GM12878 (cell line): ENCODE measurements around the gene DCDC2. TPM values are rescaled to one million over a fixed set of nuclear protein-coding genes. Genes with fewer than 3 reads are reported as not detected.

Experiments
- ATAC-seq: fragments of 200-7000 bp; cut with Tn5 transposase; 3 replicates; pipeline ENCODE4 v1.9.1; 2020; ENCODE audit warnings: mild to moderate bottlenecking, moderate library complexity
- BruUV-seq: library from RNA; stranded (reverse); fragments of 400-500 nt; replicated peaks from 2 replicates; lab custom pipeline; 2021; lab: Mats Ljungman, UMichigan
- CTCF ChIA-PET: fragments of 300-600 bp; sonication (Branson Sonifier 250); formaldehyde crosslinking; extraction: SDS; loops from one replicate; lab custom pipeline; 2021; ENCODE audit warnings: inconsistent platforms; lab: Yijun Ruan, JAX
- POLR2A ChIA-PET: fragments of 350-600 bp; formaldehyde crosslinking; extraction: SDS; loops from one replicate; lab custom pipeline; 2021; ENCODE audit warnings: inconsistent platforms; lab: Charles Lee
- RAD21 ChIA-PET: fragments of 300-600 bp; sonication (Branson Sonifier 250); formaldehyde crosslinking; loops from one replicate; lab custom pipeline; 2023; ENCODE audit warnings: antibody characterized with exemption; ENCODE audit not compliant: unreplicated experiment; lab: Charles Lee
- SMC1A ChIA-PET: fragments of 300-600 bp; sonication (Branson Sonifier 250); formaldehyde crosslinking; loops from one replicate; lab custom pipeline; 2023; ENCODE audit not compliant: unreplicated experiment, uncharacterized antibody; lab: Charles Lee
- DNase-seq: peaks from one replicate; pipeline ENCODE4 v3.0.0-alpha.2; 2011; ENCODE audit warnings: low read depth, low spot score
- FAIRE-seq: peaks from 3 replicates; lab custom pipeline; 2011; peaks lifted over from hg19 to GRCh38; lab: Jason Lieb, UNC
- H2AFZ ChIP-seq: 2 replicates; pipeline ENCODE4 v1.6.0; 2011; ENCODE audit warnings: low read depth, low read length, control low read depth; ENCODE audit not compliant: control insufficient read depth
- H3K27ac ChIP-seq: 2 replicates; pipeline ENCODE4 v1.5.1; 2011; ENCODE audit warnings: control low read depth; ENCODE audit not compliant: control insufficient read depth, insufficient read depth
- H3K27me3 ChIP-seq, 2 experiments: replicated peaks in 1 of 2; 2 replicates each; pipeline versions ENCODE4 v1.6.0 to v1.6.1; 2011; ENCODE audit warnings: low read length in 1 of 2; ENCODE audit not compliant: control insufficient read depth in 2 of 2, insufficient read depth in 2 of 2
- H3K36me3 ChIP-seq, 2 experiments: 2 replicates each; pipeline ENCODE4 v1.5.1; 2011; ENCODE audit warnings: low read length in 1 of 2; ENCODE audit not compliant: control insufficient read depth in 2 of 2, insufficient read depth in 2 of 2
- H3K4me1 ChIP-seq: 2 replicates; pipeline ENCODE4 v1.6.1; 2011; ENCODE audit warnings: mild to moderate bottlenecking, low read length, moderate library complexity, mixed read lengths; ENCODE audit not compliant: control insufficient read depth, insufficient read depth
- H3K4me2 ChIP-seq: 2 replicates; pipeline ENCODE4 v1.6.0; 2011; ENCODE audit warnings: control low read depth; ENCODE audit not compliant: control insufficient read depth, insufficient read depth
- H3K4me3 ChIP-seq: fragments of 200-600 bp; sonication (generic); 2 replicates; pipeline ENCODE4 v1.5.1; 2016
- H3K79me2 ChIP-seq: 2 replicates; pipeline ENCODE4 v1.6.0; 2011; ENCODE audit warnings: low read length; ENCODE audit not compliant: control insufficient read depth, insufficient read depth
- H3K9ac ChIP-seq: 2 replicates; pipeline ENCODE4 v1.8.0; 2011; ENCODE audit warnings: low read length, control low read depth, mixed read lengths; ENCODE audit not compliant: control insufficient read depth, insufficient read depth
- H3K9me3 ChIP-seq: replicated peaks from 3 replicates; pipeline ENCODE4 v1.5.1; 2011; ENCODE audit warnings: mild to moderate bottlenecking, low read length; ENCODE audit not compliant: control insufficient read depth, insufficient read depth
- H4K20me1 ChIP-seq: 2 replicates; pipeline ENCODE4 v1.6.0; 2011; ENCODE audit not compliant: control insufficient read depth, insufficient read depth
- BHLHE40 ChIP-seq, 2 experiments: fragments of 450-650 bp in 1 of 2; IDR thresholded peaks; 2 replicates each; pipeline ENCODE4 v1.6.1; 2011 to 2017; ENCODE audit warnings: low read depth in 2 of 2, borderline replicate concordance in 1 of 2, improper control_type of control experiment in 1 of 2, low read length in 1 of 2, mild to moderate bottlenecking in 1 of 2
- CREB1 ChIP-seq: IDR thresholded peaks from 2 replicates; pipeline ENCODE4 v1.6.1; 2012; ENCODE audit warnings: low read depth, mild to moderate bottlenecking, inconsistent platforms
- HDAC2 ChIP-seq: fragments of 200-600 bp; sonication (generic); IDR thresholded peaks from 2 replicates; pipeline ENCODE4 v1.6.1; 2017
- KLF5 ChIP-seq: fragments of 450-650 bp; IDR thresholded peaks from 2 replicates; pipeline ENCODE4 v1.6.1; 2014; ENCODE audit warnings: mild to moderate bottlenecking; ENCODE audit not compliant: partially characterized antibody
- NFIC ChIP-seq: IDR thresholded peaks from 2 replicates; pipeline ENCODE4 v1.6.1; 2012; ENCODE audit warnings: low read depth, mild to moderate bottlenecking, inconsistent platforms, low read length, moderate library complexity
- RFX5 ChIP-seq: IDR thresholded peaks from 2 replicates; pipeline ENCODE4 v1.6.1; 2011; ENCODE audit warnings: low read depth, low read length, improper control_type of control experiment
- SRF ChIP-seq, 2 experiments: IDR thresholded peaks; 2 replicates each; pipeline ENCODE4 v1.6.1; 2011; ENCODE audit warnings: low read depth in 2 of 2, low read length in 2 of 2, mild to moderate bottlenecking in 1 of 2, moderate library complexity in 1 of 2
- STAT1 ChIP-seq: fragments of 450-650 bp; conservative IDR thresholded peaks from 2 replicates; pipeline ENCODE4 v1.6.1; 2014; ENCODE audit warnings: antibody characterized with exemption, mild to moderate bottlenecking
- ZNF207 ChIP-seq: fragments of 450-650 bp; IDR thresholded peaks from 2 replicates; pipeline ENCODE4 v1.6.1; 2014; ENCODE audit warnings: antibody characterized with exemption, mild to moderate bottlenecking, borderline replicate concordance
- WGBS: methylation state at CpG from one replicate; pipeline ENCODE4 v1.1.6; 2016; ENCODE audit warnings: low lambda C conversion rate; ENCODE audit not compliant: insufficient replicate concordance, insufficient coverage; ENCODE audit errors: missing lambda C conversion rate; 5-methylcytosine and 5-hydroxymethylcytosine counted together
- in situ Hi-C: fragments of 300-500 bp; cut with MboI; formaldehyde crosslinking; loops from 9 replicates; pipeline ENCODE4 v1.14.3; 2018; ENCODE audit warnings: mixed read lengths
- intact Hi-C: fragments of 100-400 bp; cut with micrococcal nuclease; formaldehyde crosslinking; loops from one replicate; pipeline ENCODE4 v1.14.2; 2022; ENCODE audit not compliant: unreplicated experiment
- polyA plus RNA-seq, 11 experiments: library from polyadenylated mRNA; depleted of rRNA in 4 of 11; unstranded in 6 of 11; stranded (reverse) in 5 of 11; fragments of >200 nt; fragmentation: Nextera tagmentation in 4 of 11; fragmentation: Illumina TruSeq in 1 of 11; extraction: Ambion mirVana in 4 of 11; extraction: Trizol in 1 of 11; gene quantifications; 1 replicate in 1 of 11; 2 replicates in 10 of 11; pipeline versions ENCODE4 v1.2.1 to v1.2.3, GENCODE V29; 2011 to 2016; ENCODE audit warnings: inconsistent platforms in 2 of 11, missing spikeins in 2 of 11, low read depth in 1 of 11
- total RNA-seq, 4 experiments: library from RNA; depleted of rRNA in 3 of 4; stranded (reverse); fragments of >200 nt in 3 of 4; fragmentation: Illumina TruSeq in 1 of 4; extraction: Trizol in 1 of 4; gene quantifications; 2 replicates each; pipeline versions ENCODE4 v1.2.1 to v1.2.3, GENCODE V29; 2013 to 2021

Gene DCDC2
- total and polyA plus RNA-seq, 10 of the 15 experiments (the other 5 are each of a cell fraction or from before 2014, with no cell fraction given): under 0.01 to 0.03 TPM; not detected in 8

DNA sequence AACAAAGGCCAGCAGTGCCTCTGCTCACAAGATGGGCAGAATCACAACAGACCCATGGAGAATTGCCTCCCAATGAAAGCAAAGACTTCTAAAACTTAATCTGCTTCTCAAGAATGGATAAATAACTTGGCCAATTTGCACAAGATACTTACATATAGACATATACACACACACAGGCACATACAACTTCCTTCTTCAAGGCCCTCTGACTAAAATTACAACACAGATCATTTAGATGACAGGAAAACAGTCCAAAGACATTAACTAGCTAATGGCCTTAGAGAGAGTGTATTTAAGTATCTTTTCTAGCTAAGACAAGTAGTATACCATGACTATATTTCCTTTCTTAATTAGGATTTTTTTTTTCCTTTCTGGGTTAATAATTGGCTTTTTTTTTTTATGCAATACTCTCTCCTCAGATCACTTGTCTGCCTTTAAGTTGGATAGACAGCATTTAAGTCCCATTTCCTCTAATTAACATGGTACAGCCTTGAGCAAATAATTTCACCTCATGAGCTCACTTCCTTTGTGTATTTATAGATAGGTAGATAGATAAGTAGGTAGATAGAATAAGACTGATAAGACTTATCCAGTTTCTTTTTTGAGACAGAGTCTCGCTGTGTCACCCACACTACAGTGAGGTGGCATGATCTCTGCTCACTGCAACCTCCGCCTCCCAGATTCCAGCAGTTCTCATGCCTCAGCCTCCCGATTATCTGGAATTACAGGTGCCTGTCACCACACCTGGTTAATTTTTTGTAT lies 161.8 kb downstream of the DCDC2 start:
- H3K4me2 ChIP-seq: no peak overlapping the region
- H3K4me3 ChIP-seq: no peak overlapping the region
- no peak overlapping the region for H3K27ac ChIP-seq
- ATAC-seq: no peak
- RAD21 ChIA-PET: no interaction called here
- in situ Hi-C loops: no loop called here
- BruUV-seq: no TSS peak
- TF ChIP-seq STAT1 (no peak), HDAC2 (no peak), NFIC (no peak), SRF (IDR thresholded peaks at IDR 0.05; ENCODE audit: low read depth in 2 of 2, low read length in 2 of 2) (no peak), CREB1 (no peak), RFX5 (no peak), ZNF207 (no peak), KLF5 (no peak), BHLHE40 (IDR thresholded peaks at IDR 0.05; ENCODE audit: borderline replicate concordance in 1 of 2, low read depth in 2 of 2, low read length in 1 of 2) (no peak)
- WGBS: 40% methylated on average over 3 of the region's 3 CpGs
- H3K36me3 ChIP-seq: no peaks in the 10 kb centered on the region
- POLR2A ChIA-PET: no interaction called here
- H3K79me2 ChIP-seq: no peaks in the 10 kb centered on the region
- no peak overlapping the region for H3K9ac ChIP-seq
- no peaks in the 10 kb centered on the region for H3K9me3 ChIP-seq
- no peak for FAIRE-seq
- no peak overlapping the region for H2AFZ ChIP-seq
- CTCF ChIA-PET: interaction anchor here (1.1 kb wide), 1 partner anchor 10 kb away, joined by 3 read pairs; no protein-coding TSS in a partner anchor
- SMC1A ChIA-PET: interaction anchor here (1.1 kb wide), 1 partner anchor 34 kb away, joined by 4 read pairs; no protein-coding TSS in a partner anchor
- H3K4me1 ChIP-seq: no peaks in the 10 kb centered on the region
- H3K27me3 ChIP-seq: no peaks in the 10 kb centered on the region; a peak in 1 of 4 replicates
- intact Hi-C loops: no loop called here
- H4K20me1 ChIP-seq: no peaks in the 10 kb centered on the region
- no peak for DNase-seq
